HCT116 (cell line): ENCODE data around the gene LINGO1. TPM values are rescaled to one million over a fixed set of nuclear protein-coding genes. Genes with fewer than 3 reads are reported as not detected.

Experiments
- ATAC-seq: fragments of 200-7000 bp; cut with Tn5 transposase; 2 replicates; pipeline ENCODE4 v1.9.1; 2020; ENCODE audit warnings: mild to moderate bottlenecking, moderate library complexity
- BruUV-seq: library from RNA; stranded (reverse); fragments of 400-500 nt; replicated peaks from 2 replicates; lab custom pipeline; 2021; lab: Mats Ljungman, UMichigan
- CTCF ChIA-PET: fragments of 300-600 bp; sonication (Branson Sonifier 250); formaldehyde crosslinking; loops from one replicate; lab custom pipeline; 2021; ENCODE audit warnings: antibody characterized with exemption; lab: Charles Lee
- POLR2A ChIA-PET: fragments of 300-600, 350-600 bp; sonication (Branson Sonifier 250); formaldehyde crosslinking; loops from one replicate; lab custom pipeline; 2021; ENCODE audit warnings: antibody characterized with exemption; lab: Charles Lee
- RAD21 ChIA-PET, 2 experiments: fragments of 300-600 bp; sonication (Branson Sonifier 250); formaldehyde crosslinking; loops; one replicate each; lab custom pipeline; 2023; ENCODE audit warnings: low total read pairs in 2 of 2; ENCODE audit not compliant: uncharacterized antibody in 2 of 2, unreplicated experiment in 2 of 2, low non-redundant PET in 1 of 2; lab: Charles Lee
- DNase-seq: peaks from one replicate; pipeline ENCODE4 v3.0.0-alpha.2; 2010; ENCODE audit warnings: low read depth, low spot score
- H2AFZ ChIP-seq: fragments of 200-600 bp; shearing (Covaris generic), sonication (generic); 2 replicates; pipeline ENCODE4 v1.6.1; 2017; ENCODE audit warnings: low read depth, mixed run types, mixed read lengths, antibody characterized with exemption, low read length; ENCODE audit not compliant: poor library complexity, severe bottlenecking
- H3K27ac ChIP-seq: 2 replicates; pipeline ENCODE4 v1.5.1; 2012; ENCODE audit warnings: low read depth, low read length
- H3K27me3 ChIP-seq: fragments of 200-600 bp; sonication (generic); 2 replicates; pipeline ENCODE4 v1.6.1; 2016; ENCODE audit warnings: mixed run types, low read length, mixed read lengths; ENCODE audit not compliant: insufficient read depth
- H3K36me3 ChIP-seq, 2 experiments: fragments of 200-500 bp in 1 of 2; fragments of 200-600 bp in 1 of 2; sonication (Bioruptor generic) in 1 of 2; sonication (generic) in 1 of 2; 2 replicates each; pipeline versions ENCODE4 v1.5.1 to v1.6.1; 2014 to 2016; ENCODE audit warnings: low read length in 2 of 2, inconsistent platforms in 1 of 2, mixed read lengths in 1 of 2, mixed run types in 1 of 2; ENCODE audit not compliant: insufficient read depth in 2 of 2, control insufficient read depth in 1 of 2
- H3K4me1 ChIP-seq, 2 experiments: fragments of 200-600 bp in 1 of 2; sonication (generic) in 1 of 2; 2 replicates each; pipeline versions ENCODE4 v1.5.1 to v1.6.1; 2012 to 2017; ENCODE audit warnings: low read length in 2 of 2, inconsistent platforms in 1 of 2, mild to moderate bottlenecking in 1 of 2, mixed read lengths in 1 of 2, mixed run types in 1 of 2, moderate library complexity in 1 of 2; ENCODE audit not compliant: insufficient read depth in 2 of 2, control insufficient read depth in 1 of 2
- H3K4me2 ChIP-seq: fragments of 200-600 bp; sonication (generic); 2 replicates; pipeline ENCODE4 v1.6.1; 2017; ENCODE audit warnings: mixed run types, low read length, mixed read lengths
- H3K4me3 ChIP-seq, 2 experiments: fragments of 200-600 bp in 1 of 2; sonication (generic) in 1 of 2; replicated peaks in 1 of 2; 2 replicates each; pipeline ENCODE4 v1.5.1; 2011 to 2016; ENCODE audit warnings: low read length in 2 of 2, control low read depth in 1 of 2, low read depth in 1 of 2, mild to moderate bottlenecking in 1 of 2, mixed read lengths in 1 of 2, mixed run types in 1 of 2
- H3K79me2 ChIP-seq: fragments of 200-600 bp; sonication (generic); 2 replicates; pipeline ENCODE4 v1.6.1; 2017; ENCODE audit warnings: mild to moderate bottlenecking, mixed run types, low read length, moderate library complexity, mixed read lengths; ENCODE audit not compliant: insufficient read depth
- H3K9ac ChIP-seq: fragments of 200-600 bp; sonication (generic); 2 replicates; pipeline ENCODE4 v1.6.1; 2016; ENCODE audit warnings: low read length, mixed read lengths
- H3K9me2 ChIP-seq: fragments of 200-600 bp; sonication (generic), shearing (Covaris generic); 2 replicates; pipeline ENCODE4 v1.6.1; 2017; ENCODE audit warnings: mixed run types, mild to moderate bottlenecking, moderate library complexity; ENCODE audit not compliant: insufficient read depth
- H3K9me3 ChIP-seq, 2 experiments: fragments of 200-500 bp in 1 of 2; fragments of 200-600 bp in 1 of 2; sonication (Bioruptor generic) in 1 of 2; sonication (generic) in 1 of 2; 2 replicates each; pipeline ENCODE4 v1.6.1; 2014 to 2017; ENCODE audit warnings: low read length in 2 of 2, mixed read lengths in 2 of 2, inconsistent platforms in 1 of 2, low read depth in 1 of 2, mild to moderate bottlenecking in 1 of 2, mixed run types in 1 of 2, moderate library complexity in 1 of 2; ENCODE audit not compliant: control insufficient read depth in 1 of 2, insufficient read depth in 1 of 2
- H4K20me1 ChIP-seq: fragments of 200-600 bp; sonication (generic), shearing (Covaris generic); 2 replicates; pipeline ENCODE4 v1.6.1; 2017; ENCODE audit warnings: mixed run types, mild to moderate bottlenecking, moderate library complexity; ENCODE audit not compliant: insufficient read depth
- CEBPB ChIP-seq: IDR thresholded peaks from 2 replicates; pipeline ENCODE4 v1.6.1; 2012; ENCODE audit warnings: low read depth
- EGR1 ChIP-seq: IDR thresholded peaks from 2 replicates; pipeline ENCODE4 v1.6.1; 2012; ENCODE audit warnings: low read depth
- ELF1 ChIP-seq: IDR thresholded peaks from 2 replicates; pipeline ENCODE4 v1.6.1; 2012; ENCODE audit warnings: low read depth, borderline replicate concordance
- EZH2 ChIP-seq: fragments of 200-600 bp; sonication (generic); IDR thresholded peaks from 2 replicates; pipeline ENCODE4 v1.6.1; 2017; ENCODE audit warnings: antibody characterized with exemption, mixed run types
- EZH2phosphoT487 ChIP-seq: fragments of 200-600 bp; IDR thresholded peaks from 2 replicates; pipeline ENCODE4 v1.6.1; 2018; ENCODE audit warnings: antibody characterized with exemption, borderline replicate concordance
- FOSL1 ChIP-seq: IDR thresholded peaks from 2 replicates; pipeline ENCODE4 v1.6.1; 2012; ENCODE audit warnings: low read depth
- JUND ChIP-seq: IDR thresholded peaks from 2 replicates; pipeline ENCODE4 v1.6.1; 2012
- POLR2A ChIP-seq: IDR thresholded peaks from 2 replicates; pipeline ENCODE4 v1.7.0; 2011; ENCODE audit warnings: borderline replicate concordance; ENCODE audit not compliant: insufficient read depth, insufficient read length; ENCODE audit errors: extremely low read depth
- POLR2AphosphoS5 ChIP-seq: IDR thresholded peaks from 2 replicates; pipeline ENCODE4 v1.6.1; 2011; ENCODE audit warnings: mild to moderate bottlenecking, low read depth, low read length, moderate library complexity
- SIN3A ChIP-seq: IDR thresholded peaks from 2 replicates; pipeline ENCODE4 v1.6.1; 2012; ENCODE audit warnings: low read depth
- YY1 ChIP-seq: IDR thresholded peaks from 2 replicates; pipeline ENCODE4 v1.6.1; 2011; ENCODE audit warnings: low read length, low read depth, moderate library complexity, mild to moderate bottlenecking; ENCODE audit not compliant: insufficient replicate concordance; ENCODE audit errors: extremely low read depth
- ZNF274 ChIP-seq: fragments of 200-500 bp; sonication (Bioruptor generic); IDR thresholded peaks from 2 replicates; pipeline ENCODE4 v1.6.1; 2014; ENCODE audit warnings: mild to moderate bottlenecking, low read depth, low read length, inconsistent platforms
- intact Hi-C: fragments of 100-400 bp; cut with micrococcal nuclease; formaldehyde crosslinking; loops from 2 replicates; pipeline ENCODE4 v1.10.0; 2022
- total RNA-seq: library from RNA; stranded (reverse); gene quantifications from one replicate; pipeline ENCODE4 v1.2.1, GENCODE V29; 2021; ENCODE audit not compliant: unreplicated experiment
- TF ChIP-seq, protein P1 (sequence below): IDR thresholded peaks from 2 replicates; pipeline ENCODE4 v1.6.1; 2012; ENCODE audit warnings: low read depth
- TF ChIP-seq, protein P2 (sequence below): IDR thresholded peaks from 2 replicates; pipeline ENCODE4 v1.6.1; 2012
- TF ChIP-seq, protein P3 (sequence below): IDR thresholded peaks from 2 replicates; pipeline ENCODE4 v1.6.1; 2012
- TF ChIP-seq, protein P4 (sequence below), 3 experiments: fragments of 200-600 bp in 1 of 3; sonication (generic) in 1 of 3; IDR thresholded peaks in 2 of 3; conservative IDR thresholded peaks in 1 of 3; 2 replicates each; pipeline ENCODE4 v1.5.1; 2012 to 2017; ENCODE audit warnings: low read depth in 2 of 3, low read length in 2 of 3, antibody characterized with exemption in 1 of 3, borderline replicate concordance in 1 of 3, control low read depth in 1 of 3, mild to moderate bottlenecking in 1 of 3, mixed read lengths in 1 of 3, mixed run types in 1 of 3, moderate library complexity in 1 of 3; ENCODE audit not compliant: insufficient read depth in 1 of 3

Gene LINGO1
- total RNA-seq, 1 experiment from 2014 or later, result 15.6 TPM

DNA sequence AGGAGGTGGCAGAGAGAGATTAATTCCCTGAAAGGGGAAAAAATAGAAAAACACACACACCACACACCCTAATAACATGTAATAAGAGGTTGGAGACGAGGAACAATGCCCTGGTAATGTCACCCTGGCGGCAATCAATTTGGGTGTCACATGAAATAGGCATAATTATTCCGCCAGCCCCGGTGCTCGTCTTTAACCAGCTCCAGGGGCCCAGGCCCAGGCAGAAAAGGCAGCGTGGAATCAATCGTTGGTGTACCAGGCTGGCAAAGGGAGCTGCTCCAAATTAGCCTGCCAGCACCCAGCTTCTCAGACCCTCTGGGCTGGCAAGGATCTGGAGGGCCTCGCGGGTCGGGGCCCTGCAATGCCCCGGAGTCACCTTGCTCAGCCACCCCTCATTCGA is 5.6 kb downstream of the LINGO1 start:
- H3K9ac ChIP-seq, result no peak overlapping the region
- POLR2A ChIA-PET, result no interaction called here
- H3K36me3 ChIP-seq, result no peaks in the 10 kb centered on the region
- RAD21 ChIA-PET, result no interaction called here
- no peaks in the 10 kb centered on the region; the same call in 1 of the 2 replicates for H3K79me2 ChIP-seq
- no peaks in the 10 kb centered on the region for H4K20me1 ChIP-seq
- no peak overlapping the region for H3K27ac ChIP-seq
- CTCF ChIA-PET, result interaction anchor here (1.1 to 1.3 kb wide), 2 partner anchors 9 to 248 kb away, joined by 3 to 5 read pairs; no protein-coding TSS in a partner anchor
- DNase-seq (no peak), ATAC-seq (no peak)
- intact Hi-C loops, result no loop called here
- H2AFZ ChIP-seq, result no peak overlapping the region
- H3K4me1 ChIP-seq, result peaks cover 8 to 14% of the 10 kb centered on the region in 2 experiments; a peak in 3 of 4 replicates
- H3K9me3 ChIP-seq, result no peaks in the 10 kb centered on the region
- no peak overlapping the region for H3K4me3 ChIP-seq
- H3K9me2 ChIP-seq, result no peaks in the 10 kb centered on the region
- TF ChIP-seq, protein P1, sequence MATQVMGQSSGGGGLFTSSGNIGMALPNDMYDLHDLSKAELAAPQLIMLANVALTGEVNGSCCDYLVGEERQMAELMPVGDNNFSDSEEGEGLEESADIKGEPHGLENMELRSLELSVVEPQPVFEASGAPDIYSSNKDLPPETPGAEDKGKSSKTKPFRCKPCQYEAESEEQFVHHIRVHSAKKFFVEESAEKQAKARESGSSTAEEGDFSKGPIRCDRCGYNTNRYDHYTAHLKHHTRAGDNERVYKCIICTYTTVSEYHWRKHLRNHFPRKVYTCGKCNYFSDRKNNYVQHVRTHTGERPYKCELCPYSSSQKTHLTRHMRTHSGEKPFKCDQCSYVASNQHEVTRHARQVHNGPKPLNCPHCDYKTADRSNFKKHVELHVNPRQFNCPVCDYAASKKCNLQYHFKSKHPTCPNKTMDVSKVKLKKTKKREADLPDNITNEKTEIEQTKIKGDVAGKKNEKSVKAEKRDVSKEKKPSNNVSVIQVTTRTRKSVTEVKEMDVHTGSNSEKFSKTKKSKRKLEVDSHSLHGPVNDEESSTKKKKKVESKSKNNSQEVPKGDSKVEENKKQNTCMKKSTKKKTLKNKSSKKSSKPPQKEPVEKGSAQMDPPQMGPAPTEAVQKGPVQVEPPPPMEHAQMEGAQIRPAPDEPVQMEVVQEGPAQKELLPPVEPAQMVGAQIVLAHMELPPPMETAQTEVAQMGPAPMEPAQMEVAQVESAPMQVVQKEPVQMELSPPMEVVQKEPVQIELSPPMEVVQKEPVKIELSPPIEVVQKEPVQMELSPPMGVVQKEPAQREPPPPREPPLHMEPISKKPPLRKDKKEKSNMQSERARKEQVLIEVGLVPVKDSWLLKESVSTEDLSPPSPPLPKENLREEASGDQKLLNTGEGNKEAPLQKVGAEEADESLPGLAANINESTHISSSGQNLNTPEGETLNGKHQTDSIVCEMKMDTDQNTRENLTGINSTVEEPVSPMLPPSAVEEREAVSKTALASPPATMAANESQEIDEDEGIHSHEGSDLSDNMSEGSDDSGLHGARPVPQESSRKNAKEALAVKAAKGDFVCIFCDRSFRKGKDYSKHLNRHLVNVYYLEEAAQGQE, result no peak
- TF ChIP-seq, protein P2, sequence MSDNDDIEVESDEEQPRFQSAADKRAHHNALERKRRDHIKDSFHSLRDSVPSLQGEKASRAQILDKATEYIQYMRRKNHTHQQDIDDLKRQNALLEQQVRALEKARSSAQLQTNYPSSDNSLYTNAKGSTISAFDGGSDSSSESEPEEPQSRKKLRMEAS, result no peak
- TF ChIP-seq JUND (no peak), ELF1 (no peak)
- H3K4me2 ChIP-seq, result no peak overlapping the region
- no TSS peak for BruUV-seq
- no peaks in the 10 kb centered on the region for H3K27me3 ChIP-seq

DNA sequence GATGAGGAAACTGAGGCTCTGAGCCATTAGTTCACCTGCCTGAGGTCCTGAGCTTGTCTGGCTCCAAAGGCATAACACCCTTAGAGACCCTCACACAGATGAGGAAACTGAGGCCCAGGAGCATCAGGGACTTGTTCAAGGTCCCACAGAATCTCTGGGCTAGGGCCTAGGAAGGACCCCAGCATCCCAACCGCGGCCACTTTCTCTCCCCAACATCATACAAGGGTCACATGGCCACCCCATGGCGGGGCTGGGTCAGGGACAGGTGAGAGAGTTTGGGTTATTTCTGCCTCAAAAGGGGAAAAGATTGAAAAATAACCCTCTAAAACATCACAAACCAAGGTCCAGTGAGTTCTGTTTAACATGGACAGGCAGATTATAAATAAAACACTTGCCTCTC is 6.7 kb downstream of the LINGO1 start:
- ATAC-seq, result no peak
- H3K27ac ChIP-seq, result no peak overlapping the region
- no TSS peak for BruUV-seq
- no peak overlapping the region for H3K4me2 ChIP-seq
- H3K9me2 ChIP-seq, result no peaks in the 10 kb centered on the region
- DNase-seq, result no peak
- H4K20me1 ChIP-seq, result no peaks in the 10 kb centered on the region
- no peaks in the 10 kb centered on the region for H3K36me3 ChIP-seq
- H3K9me3 ChIP-seq, result no peaks in the 10 kb centered on the region
- no peak overlapping the region for H2AFZ ChIP-seq
- H3K79me2 ChIP-seq, result no peaks in the 10 kb centered on the region
- POLR2A ChIA-PET, result no interaction called here
- H3K27me3 ChIP-seq, result no peaks in the 10 kb centered on the region
- intact Hi-C loops, result no loop called here
- no peak overlapping the region for H3K9ac ChIP-seq
- RAD21 ChIA-PET, result no interaction called here
- H3K4me3 ChIP-seq, result no peak overlapping the region
- peaks cover 0 to 4% of the 10 kb centered on the region in 2 experiments; a peak in 1 of 4 replicates for H3K4me1 ChIP-seq
- CTCF ChIA-PET, result interaction anchor here (1.0 to 1.3 kb wide), 2 partner anchors 7 to 8 kb away, joined by 3 to 5 read pairs; no protein-coding TSS in a partner anchor
- no peak for TF ChIP-seq ZNF274
- TF ChIP-seq FOSL1, result no peak
- TF ChIP-seq POLR2A, result no peak
- TF ChIP-seq, protein P3, sequence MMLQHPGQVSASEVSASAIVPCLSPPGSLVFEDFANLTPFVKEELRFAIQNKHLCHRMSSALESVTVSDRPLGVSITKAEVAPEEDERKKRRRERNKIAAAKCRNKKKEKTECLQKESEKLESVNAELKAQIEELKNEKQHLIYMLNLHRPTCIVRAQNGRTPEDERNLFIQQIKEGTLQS, result no peak
- TF ChIP-seq CEBPB, result no peak
- no peak for TF ChIP-seq POLR2AphosphoS5
- no peak for TF ChIP-seq EZH2phosphoT487
- TF ChIP-seq ELF1, result no peak
- no peak for TF ChIP-seq EZH2
- no peak for TF ChIP-seq YY1
- TF ChIP-seq EGR1, result no peak
- TF ChIP-seq SIN3A, result no peak
- TF ChIP-seq, protein P4, sequence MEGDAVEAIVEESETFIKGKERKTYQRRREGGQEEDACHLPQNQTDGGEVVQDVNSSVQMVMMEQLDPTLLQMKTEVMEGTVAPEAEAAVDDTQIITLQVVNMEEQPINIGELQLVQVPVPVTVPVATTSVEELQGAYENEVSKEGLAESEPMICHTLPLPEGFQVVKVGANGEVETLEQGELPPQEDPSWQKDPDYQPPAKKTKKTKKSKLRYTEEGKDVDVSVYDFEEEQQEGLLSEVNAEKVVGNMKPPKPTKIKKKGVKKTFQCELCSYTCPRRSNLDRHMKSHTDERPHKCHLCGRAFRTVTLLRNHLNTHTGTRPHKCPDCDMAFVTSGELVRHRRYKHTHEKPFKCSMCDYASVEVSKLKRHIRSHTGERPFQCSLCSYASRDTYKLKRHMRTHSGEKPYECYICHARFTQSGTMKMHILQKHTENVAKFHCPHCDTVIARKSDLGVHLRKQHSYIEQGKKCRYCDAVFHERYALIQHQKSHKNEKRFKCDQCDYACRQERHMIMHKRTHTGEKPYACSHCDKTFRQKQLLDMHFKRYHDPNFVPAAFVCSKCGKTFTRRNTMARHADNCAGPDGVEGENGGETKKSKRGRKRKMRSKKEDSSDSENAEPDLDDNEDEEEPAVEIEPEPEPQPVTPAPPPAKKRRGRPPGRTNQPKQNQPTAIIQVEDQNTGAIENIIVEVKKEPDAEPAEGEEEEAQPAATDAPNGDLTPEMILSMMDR (IDR thresholded peaks at IDR 0.05 in 2 of 3, conservative IDR thresholded peaks at IDR 0.05 in 1 of 3; ENCODE audit: borderline replicate concordance in 1 of 3, insufficient read depth in 1 of 3, low read depth in 2 of 3, low read length in 2 of 3), result no peak
